HG03342 (cell line): ENCODE data around the gene UBE2E2.

ENCODE experiments used
- ATAC-seq: cut with Tn5 transposase; IDR thresholded peaks from one replicate; pipeline ENCODE4 v1.9.1; 2021; ENCODE audit warnings: mild to moderate bottlenecking, moderate library complexity; ENCODE audit not compliant: unreplicated experiment

Gene UBE2E2

DNA sequence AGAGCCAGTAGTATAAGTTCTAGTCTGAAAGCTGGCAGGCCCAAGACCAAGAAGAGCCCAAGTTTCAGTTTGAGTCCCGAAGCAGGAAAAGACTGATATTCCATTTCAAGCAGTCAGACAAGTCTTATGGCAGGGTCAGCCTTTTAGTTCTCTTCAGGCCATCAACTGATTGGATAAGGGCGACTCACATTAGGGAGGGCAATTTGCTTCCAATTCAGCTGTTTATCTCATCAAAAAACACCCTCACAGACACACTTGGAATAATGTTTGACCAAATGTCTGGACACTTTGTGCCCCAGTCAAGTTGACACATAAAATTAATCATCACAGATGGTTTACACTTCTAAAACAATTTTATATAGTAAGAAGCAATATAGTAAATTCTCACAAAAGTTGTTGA lies 69.7 kb downstream of the UBE2E2 start:
- ATAC-seq: no peak

DNA sequence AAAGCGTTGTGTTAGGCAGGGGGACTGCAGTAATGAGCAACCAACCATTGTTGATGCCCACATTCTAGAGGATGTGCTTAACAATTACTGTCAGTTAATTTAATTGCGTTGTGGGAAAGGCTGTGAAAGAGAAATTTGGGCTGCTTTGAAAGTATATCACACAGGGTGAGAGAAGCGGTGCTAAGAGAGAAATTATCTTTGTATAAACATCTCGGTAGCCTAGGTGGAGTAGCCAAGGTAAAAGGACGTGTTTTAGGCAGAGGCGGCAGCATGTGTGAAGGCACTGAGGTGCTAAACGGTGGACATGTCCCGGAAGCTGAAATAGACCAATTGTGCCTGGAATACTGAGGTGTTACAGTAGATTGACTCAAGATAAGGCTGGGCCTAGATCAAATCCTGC lies 71.9 kb downstream of the UBE2E2 start:
- ATAC-seq: no peak

DNA sequence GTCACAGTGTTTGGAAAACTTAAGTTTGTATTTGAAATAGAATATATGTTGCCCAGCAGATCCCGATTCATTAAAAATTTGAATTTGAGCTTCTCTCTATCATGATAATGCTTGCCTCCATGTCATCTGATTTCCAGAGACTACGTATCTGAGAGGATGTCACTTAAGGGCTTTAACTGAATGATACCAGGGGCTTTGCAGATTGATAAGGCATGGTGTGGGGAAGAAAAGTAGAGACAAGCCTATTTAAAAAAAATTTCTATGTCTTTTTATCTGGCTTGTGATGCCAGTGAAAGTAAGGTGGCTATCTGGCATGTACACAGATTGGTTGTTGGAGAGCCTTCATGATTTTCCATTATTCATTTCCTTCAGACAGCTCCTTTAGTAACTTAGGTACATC lies 72.7 kb downstream of the UBE2E2 start:
- no peak for ATAC-seq

DNA sequence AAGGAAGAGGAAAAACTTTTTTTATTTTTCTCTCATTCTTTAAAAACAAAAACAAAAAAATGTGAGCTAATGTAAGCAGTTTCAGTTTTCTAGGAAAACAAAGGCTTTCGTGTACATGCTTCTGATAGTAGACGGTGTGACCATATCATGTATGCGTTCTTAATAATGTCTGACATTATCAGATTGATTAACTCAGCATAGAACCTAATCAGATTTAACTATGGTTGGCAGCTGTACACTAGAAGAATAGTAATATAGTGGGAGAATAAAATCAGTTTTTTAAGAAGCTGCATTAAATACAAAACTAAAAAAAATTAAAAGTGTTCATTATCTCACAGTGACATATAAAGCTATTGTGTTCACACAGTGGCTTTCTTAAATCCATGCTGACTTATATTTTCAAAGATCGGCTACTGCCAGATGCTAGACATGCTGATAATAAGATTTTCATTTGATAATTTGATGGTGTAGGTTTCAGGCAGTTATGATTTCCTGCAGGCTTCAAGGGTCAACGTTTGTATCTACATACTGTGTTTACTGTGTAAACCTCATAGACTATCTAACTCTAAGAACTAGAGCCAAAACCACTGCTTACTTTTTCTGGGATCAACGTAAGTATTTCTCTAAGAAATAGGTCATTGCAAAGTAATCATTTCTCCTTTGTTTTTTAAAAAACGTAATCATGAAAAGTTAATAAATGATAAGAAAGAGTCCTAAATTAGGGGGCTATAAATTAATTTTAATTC lies 74.0 kb downstream of the UBE2E2 start:
- ATAC-seq: no peak

DNA sequence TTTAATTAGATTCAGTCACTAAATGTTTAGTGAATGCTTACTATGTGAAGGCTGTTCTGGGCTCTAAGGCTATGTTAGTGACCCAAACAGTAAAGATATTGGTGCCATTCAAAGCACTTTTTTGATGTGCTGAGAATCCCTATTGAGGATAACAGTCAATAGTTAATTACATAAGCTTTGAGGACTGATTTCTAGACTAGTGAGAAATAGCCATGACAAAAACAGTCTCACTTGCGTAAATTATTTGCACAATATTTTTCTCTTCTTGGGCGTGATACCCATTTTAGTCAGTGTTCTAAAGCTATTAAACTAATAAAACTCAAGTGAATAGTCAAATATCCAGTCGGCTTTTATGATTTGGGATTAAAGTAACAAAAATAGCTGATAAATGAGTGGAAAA lies 74.6 kb downstream of the UBE2E2 start:
- ATAC-seq: no peak

DNA sequence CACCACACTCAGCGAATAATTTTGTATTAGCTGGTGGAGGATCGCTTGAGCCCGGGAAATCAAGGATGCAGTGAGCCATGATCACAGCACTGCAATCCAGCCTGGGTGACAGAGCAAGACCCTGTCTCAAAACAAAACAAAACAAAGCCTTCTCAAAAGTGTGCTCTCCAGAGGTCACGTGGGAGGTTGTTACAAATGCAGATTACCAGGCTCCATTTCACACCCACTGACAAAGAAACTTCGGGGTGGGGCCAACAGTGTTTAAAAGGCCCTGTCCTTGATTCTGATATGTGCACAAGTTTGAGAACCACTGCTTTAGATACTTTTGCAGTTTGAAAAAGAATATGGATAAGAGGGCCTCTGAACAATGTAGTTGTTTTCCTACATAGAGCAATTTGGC lies 80.5 kb downstream of the UBE2E2 start:
- ATAC-seq: no peak

DNA sequence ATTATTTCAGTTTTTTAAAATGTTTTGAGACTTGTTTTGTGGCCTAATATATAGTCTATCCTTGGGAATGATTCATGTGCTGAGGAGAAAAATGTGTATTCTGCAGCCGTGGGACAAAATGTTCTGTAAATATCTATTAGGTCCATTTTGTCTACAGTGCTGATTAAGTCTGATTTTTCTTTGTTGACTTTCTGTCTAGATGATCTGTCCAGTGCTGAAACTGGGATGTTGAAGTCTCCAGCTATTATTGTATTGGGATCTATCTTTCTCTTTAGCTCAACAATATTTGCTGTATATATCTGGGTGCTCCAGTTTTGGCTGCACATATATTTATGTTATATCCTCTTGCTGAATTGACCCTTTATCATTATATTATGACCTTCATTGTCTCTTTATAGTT lies 85.2 kb downstream of the UBE2E2 start:
- ATAC-seq: no peak

DNA sequence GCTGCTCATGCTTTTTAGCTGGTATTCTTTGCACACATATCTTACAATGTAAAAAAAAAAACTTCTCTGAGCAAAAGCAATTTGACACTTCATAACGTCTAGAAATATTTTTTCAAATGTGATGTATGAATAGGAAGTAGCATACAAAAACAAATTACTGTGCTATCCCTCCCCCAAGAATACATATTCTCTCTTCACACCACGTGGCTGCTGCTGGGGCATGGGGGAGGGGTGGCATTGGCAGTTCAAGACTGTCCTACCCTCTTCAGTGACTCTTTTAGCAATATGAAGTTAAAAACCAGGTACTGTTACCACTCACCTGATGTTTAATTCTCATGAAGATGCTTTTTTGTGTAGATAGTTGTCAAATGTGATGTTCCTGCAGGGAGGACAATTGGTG lies 85.6 kb downstream of the UBE2E2 start:
- ATAC-seq: no peak

DNA sequence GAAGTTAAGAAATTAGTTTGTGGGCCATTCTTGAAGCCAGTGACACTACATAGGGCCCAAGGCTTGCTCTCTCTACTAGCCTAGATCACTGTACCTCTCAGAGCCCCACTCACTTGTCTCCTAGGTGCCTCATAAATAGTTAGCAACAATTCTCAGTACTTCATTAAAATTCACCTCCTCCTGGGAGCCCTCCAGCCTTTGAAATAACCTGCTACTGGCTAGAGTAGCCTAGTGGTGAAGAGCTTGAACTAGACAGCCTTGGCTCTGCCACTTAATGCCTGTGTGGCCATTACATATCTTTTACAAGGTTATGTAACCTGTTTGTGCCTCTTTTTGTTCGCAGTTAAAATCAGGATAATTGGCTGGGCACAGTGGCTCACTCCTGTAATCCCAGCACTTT lies 89.3 kb downstream of the UBE2E2 start:
- no peak for ATAC-seq

DNA sequence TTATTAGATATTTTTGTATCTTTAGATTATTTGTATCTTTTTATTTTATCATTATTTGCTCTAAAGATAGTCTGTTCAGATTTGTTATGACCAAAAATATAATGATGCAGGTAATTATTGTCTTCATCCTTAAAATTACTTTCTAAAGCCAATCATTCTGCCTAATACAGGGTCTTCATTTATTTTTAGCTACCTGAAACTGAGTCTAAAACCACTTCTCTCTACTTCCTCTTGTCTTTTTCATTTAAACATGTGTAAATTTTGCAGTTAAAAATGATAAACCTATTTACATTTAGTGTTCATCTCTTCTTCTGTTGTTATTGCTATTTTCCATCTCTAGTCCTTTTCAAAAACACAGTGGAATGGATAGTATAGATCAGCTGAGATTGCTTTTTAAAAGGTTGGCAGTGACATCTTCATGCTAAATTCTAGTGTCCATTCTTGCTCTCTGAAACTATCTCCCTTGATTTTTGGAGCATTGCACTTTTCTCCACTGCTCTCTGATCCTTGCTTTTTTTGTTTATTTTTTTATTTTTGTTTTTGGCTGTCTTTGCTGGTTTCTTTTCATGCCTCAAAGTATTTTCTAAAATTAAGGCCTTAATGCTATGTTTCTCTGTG lies 91.8 kb downstream of the UBE2E2 start:
- ATAC-seq: no peak

DNA sequence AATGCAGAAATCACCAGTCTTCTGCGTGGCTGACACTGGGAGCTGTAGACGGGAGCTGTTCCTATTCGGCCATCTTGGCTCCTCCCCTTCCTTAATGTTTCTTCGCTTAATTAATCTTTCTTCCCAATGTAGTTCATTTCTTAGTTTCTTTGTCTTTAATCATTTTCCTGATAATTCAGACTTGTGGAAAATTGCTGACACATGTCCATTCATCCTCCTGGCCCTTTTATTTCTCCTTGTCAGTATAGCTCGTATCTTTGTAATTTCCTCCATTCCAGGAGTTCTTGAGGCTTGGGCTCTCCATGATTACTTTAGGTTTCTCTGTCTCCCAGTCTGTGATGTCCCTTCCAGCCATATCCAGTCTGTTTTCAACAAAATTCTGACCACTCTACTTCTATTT lies 98.7 kb downstream of the UBE2E2 start:
- no peak for ATAC-seq

DNA sequence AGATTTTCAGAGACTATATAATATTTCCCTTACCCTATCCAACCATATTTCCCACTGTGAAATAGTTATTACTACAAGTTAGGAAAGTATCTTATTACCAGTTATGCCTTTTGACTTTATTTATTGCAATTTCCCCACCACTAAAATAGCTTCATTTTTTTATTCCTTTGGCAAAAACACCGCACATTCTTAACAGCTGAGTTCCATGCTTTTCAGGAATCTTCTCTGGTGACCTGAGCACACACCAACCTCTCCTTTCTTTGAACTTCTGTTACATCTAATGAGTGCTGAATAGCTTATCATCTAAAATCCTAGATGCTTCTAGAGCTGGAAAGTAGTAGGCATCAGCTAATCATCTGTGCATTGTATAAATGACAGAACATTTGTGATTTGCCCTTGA lies 99.1 kb downstream of the UBE2E2 start:
- ATAC-seq: no peak

DNA sequence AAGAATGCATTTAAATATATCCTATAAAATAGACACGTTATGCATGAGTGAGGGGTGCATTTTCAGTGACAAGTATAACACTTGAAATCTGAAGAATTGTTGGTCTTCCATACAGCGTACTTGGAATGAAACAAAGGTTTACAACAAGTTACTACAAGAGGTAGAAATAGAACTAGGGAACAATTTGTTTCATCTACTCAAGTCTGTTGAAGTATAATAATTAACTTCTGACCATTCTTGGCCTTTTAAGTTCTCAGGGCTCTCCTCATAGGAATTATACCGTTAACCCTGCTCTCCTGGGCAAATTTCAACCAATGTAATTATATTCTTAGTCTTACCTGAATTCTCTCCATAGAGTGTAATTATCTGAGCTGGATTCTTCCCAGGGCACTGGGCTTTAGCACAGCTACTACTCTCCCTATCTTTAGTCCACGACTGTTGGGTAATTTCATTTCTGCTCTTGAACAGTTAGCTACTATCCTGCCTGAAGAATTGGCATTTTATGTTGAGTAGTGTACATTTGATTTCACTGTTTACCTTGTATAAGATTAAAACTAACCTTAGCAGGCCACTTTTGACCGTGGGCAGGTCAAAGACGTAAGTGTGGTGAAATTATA lies 100.6 kb downstream of the UBE2E2 start:
- ATAC-seq: no peak

DNA sequence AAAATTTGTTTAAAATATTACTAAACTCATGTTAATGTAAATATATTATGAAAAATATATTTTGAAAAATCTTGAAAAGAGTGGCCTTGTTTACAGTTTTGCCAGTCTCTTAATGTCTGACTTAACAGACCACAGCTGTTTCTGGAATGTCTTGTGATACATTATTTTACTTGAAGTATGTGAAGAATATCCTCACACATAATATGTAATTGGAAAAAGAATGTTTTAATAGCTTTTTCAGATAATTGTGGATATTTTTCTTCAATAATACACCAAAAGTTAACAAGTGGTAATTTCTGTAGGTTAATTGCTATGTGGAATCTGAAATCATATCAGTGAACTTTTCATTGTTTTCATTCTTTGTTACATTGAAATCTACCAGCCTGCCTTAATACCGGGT lies 101.3 kb downstream of the UBE2E2 start:
- no peak for ATAC-seq

DNA sequence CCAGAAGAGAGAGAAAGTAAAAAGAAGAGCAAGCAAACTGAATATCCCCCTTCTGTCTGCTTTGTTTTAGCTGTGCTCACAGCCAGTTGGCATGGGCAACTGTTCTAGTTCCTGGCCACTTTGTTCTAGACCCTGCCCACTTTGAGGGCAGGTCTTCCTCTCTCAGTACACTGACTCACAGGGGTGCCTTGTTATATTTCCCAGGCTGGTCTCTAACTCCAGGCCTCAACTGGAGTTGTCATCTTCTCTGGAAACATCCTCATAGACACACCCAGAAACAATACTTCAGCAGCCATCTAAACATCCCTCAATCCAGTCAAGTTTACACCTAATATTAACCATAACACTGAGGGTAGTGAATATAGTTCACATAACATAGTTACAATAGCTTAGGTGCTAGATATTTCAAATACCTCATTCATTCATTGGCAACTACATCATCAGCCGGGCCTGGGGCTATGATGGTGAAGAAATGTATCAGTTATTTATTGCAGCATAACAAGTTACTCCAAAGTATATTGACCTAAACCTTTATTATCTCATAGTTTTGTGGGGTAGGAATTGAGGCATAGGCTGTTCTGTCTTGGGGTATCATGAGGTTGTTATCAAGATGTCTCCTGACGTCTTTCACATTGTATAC lies 106.0 kb downstream of the UBE2E2 start:
- ATAC-seq: no peak

DNA sequence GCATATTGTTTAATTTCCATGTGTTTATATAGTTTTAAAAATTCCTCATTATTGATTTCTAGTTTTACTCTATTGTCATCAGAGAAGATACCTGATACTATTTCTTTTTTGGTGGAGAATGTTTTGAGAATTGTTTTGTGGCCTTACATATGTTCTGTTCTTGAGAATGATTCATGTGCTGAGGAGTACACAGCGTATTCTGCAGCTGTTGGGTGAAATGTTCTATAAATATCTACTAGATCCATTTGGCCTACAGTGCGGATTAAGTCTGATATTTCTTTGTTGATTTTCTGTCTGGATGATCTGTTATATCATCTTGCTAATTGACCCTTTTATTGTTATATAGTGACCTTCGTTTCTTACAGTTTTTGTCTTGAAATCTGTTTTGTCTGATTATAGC lies 109.7 kb downstream of the UBE2E2 start:
- no peak for ATAC-seq

DNA sequence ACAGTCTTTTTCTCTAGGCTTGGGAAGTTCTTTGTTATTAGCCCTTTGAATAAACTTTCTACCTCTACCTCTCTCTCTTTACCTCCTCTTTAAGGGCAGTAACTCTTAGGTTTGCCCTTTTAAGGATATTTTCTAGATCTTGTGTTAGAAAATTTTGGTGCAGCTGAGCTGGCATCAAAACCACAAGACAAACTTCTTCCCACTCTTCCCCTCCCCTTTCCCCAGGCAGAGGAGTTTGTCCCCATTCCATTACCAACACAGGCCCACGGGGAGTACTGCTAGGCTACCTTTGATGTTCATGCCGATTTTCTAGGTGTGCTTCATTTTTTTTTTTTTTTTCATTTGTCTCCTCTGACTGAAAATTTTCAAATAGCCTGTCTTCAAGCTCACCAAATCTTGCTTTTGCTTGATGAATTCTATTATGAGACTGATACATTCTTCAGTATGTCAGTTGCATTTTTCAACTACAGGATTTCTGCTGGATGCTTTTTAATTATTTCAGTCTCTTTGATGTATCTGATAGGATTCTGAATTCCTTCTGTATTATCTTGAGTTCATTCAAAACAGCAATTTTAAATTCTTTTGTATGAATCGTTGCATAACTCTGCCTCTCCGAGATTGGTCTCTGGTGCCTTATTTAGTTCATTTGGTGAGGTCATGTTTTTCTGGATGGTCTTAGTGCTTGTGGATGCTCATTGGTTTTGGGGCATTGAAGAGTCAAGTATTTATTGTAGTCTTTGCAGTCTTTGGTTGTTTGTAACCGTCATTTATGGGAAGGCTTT lies 112.0 kb downstream of the UBE2E2 start:
- no peak for ATAC-seq

DNA sequence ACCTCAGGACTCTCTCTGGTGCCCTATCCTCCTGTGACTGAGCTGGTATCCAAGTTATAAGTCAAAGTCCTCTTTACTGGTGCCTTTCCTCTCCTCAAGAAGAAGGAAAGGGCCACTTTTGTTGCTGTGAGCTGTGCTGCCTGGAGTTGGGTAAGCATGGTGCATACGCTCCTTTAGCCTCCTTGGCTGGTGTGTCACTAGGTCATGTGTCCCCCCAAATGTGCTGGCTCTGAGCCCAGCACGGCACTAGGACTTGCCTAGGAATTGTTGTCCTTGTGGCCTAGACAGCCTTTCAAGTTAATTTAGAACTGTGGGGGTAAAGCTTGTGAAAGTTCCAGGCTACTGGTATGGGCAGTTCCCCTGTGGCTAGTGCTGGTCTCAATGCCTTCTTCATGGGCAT lies 113.8 kb downstream of the UBE2E2 start:
- ATAC-seq: no peak

DNA sequence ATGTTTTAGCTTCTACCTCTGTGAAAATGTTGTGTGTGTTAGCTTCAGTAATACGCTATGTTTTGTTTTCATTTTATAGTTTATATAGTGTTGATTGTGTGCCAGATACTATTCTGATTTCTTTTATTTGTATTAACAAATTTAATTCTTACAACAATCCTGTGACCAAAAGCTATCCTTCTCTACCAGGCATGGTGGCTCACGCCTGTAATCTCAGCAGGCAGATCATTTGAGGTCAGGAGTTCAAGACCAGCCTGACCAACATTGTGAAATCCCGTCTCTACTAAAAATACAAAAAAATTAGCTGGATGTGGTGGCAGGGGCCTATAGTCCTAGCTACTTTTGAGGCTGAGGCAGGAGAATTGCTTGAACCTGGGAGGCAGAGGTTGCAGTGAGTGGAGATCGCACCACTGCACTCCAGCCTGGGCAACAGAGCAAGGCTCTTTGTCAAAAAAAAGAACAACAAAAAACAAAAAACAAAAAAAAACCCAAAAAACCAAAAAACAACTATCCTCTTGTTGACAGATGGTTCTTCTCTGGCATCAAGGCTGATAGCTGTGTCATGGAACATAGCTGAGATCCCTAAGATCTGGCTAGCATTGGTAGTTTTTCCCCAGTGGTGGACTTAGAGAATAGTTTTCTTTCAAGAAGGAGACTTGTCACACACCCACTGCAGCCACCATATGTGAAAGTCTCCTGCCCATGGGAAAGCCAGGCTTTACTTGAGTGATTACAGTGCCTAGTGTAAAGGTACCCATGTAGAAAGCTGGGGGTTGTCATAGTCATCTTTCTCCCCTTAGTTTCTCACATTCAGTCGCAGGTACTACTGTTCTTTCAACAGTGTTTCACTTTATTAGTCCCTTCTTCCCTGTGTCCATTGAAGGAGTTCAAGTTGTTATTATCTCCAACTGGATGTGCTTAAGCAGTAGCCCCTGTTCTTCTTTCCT lies 116.5 kb downstream of the UBE2E2 start:
- no peak for ATAC-seq
